Stimulated activated CD4-positive, alpha-beta T cell treated with anti-CD3 and anti-CD28 coated beads, Interleukin-4, amount 100 ng/mL, for 48 hours (primary cell): Measurements from ENCODE around the gene SVOP.
"Not testable (repeated sequence)": the region's sequence is repeated elsewhere in the genome, so short reads cannot be mapped to it uniquely, and the experiment has no call there.

Source experiments
- DNase-seq, 2 donors: peaks; one replicate each; pipeline ENCODE4 v3.0.0-alpha.2; 2020; ENCODE audit warnings: low read depth in 2 of 2

Gene SVOP, protein sequence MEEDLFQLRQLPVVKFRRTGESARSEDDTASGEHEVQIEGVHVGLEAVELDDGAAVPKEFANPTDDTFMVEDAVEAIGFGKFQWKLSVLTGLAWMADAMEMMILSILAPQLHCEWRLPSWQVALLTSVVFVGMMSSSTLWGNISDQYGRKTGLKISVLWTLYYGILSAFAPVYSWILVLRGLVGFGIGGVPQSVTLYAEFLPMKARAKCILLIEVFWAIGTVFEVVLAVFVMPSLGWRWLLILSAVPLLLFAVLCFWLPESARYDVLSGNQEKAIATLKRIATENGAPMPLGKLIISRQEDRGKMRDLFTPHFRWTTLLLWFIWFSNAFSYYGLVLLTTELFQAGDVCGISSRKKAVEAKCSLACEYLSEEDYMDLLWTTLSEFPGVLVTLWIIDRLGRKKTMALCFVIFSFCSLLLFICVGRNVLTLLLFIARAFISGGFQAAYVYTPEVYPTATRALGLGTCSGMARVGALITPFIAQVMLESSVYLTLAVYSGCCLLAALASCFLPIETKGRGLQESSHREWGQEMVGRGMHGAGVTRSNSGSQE

GRCh38 chr12:109020796-109021380 lies at the start of gene SVOP:
Gene SVOP, minus strand, starts transcription at chr12:109021068. Its CDS starts 200 bp downstream, at chr12:109020868.
- peak; percentile 20 to 21 for DNase-seq

- no peak for DNase-seq
Measured at GRCh38 chr12:109069307-109070271, 48.7 kb upstream of the SVOP start.

- DNase-seq = no peak
Measured at GRCh38 chr12:109065853-109066193, 45.0 kb upstream of the SVOP start.

GRCh38 chr12:109065154-109065852 lies 44.4 kb upstream of the SVOP start:
- DNase-seq = no peak

- no peak for DNase-seq
Measured at GRCh38 chr12:109064143-109064542, 43.3 kb upstream of the SVOP start.

- no peak for DNase-seq
Measured at GRCh38 chr12:109058773-109059172, 37.9 kb upstream of the SVOP start.

- DNase-seq = no peak
Measured at GRCh38 chr12:109057376-109057775, 36.5 kb upstream of the SVOP start.

DNA sequence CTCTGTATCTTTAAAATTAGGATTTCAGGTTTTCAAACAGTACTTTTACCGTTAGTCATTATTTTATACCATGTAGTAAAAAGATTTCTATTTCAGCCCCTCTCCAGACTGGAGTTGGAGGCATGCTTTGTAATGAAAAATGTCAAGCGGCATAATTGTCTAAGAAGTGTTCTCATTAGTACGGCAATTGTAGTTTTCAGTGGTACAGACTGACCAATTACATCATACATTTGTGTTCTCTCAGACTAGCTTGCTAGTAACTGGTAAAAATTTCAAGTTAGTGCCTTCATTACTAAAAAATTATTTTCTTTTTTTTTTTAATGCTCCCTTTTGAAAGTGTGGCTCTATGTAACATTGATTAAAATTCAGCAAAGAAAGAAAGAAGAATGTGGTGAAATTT lies 36.0 kb upstream of the SVOP start:
- no peak for DNase-seq

DNA sequence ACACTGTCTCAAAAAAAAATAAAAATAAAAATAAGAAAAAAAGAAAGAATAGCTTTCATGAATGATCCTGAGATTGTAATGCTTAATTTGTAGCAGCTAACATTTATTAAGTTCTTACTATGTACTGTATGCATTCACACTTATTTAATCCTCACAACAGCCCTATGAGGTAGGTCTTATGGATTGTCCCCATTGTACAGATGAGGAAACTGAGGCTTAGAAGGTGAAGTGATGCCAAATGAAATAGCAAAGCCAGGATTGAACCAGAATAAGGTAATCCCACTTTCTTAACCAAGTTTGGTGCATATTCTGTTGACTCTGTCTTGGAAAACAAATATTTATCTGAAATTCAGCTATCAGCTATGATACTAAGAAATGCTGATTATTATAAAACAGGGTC lies 33.7 kb upstream of the SVOP start:
- DNase-seq = no peak

- DNase-seq = peak in 1 of 2 donors; percentile 1
Measured at GRCh38 chr12:109054124-109054513, 33.3 kb upstream of the SVOP start.

- DNase-seq = peak; percentile 4 to 5
Measured at GRCh38 chr12:109053382-109054123, 32.7 kb upstream of the SVOP start.

GRCh38 chr12:109052414-109053323 lies 31.8 kb upstream of the SVOP start, which contains the start of gene USP30:
Gene USP30, plus strand, starts transcription at chr12:109052576. Its CDS starts 103 bp downstream, at chr12:109052679.
- DNase-seq = peak; percentile 75 to 78

DNA sequence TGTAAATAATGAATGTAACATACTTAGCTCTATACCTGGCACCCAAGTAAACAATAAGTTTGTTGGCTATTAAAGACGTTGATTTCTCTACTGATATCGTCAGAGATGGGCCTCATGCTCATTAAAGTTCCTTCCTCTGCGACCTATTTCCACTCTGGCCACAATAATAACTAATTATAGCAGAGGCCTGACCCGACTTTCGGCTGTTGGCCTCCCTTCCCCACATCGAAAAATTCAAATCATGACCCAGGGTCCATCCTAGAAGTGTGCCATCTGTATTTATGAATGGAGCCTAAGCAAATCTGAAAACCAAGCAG lies 31.2 kb upstream of the SVOP start:
- DNase-seq = no peak

DNA sequence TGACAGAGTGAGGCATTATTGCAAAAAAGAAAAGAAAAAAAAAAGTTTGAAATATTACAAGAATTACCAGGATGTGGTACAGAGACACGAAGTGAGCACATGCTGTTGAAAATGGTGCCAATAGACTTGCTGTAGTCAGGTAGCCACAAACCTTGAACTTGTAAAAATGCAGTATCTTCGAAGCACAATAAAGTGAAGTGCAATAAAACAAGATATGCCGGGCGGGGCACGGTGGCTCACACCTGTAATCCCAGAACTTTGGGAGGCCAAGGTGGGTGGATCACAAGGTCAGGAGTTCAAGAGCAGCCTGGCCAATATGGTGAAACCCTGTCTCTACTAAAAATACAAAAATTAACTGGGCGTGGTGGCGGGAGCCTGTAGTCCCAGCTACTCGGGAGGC lies 28.9 kb upstream of the SVOP start:
- DNase-seq = not testable (repeated sequence)

- DNase-seq = not testable (repeated sequence)
Measured at GRCh38 chr12:109048706-109049105, 27.8 kb upstream of the SVOP start.

DNA sequence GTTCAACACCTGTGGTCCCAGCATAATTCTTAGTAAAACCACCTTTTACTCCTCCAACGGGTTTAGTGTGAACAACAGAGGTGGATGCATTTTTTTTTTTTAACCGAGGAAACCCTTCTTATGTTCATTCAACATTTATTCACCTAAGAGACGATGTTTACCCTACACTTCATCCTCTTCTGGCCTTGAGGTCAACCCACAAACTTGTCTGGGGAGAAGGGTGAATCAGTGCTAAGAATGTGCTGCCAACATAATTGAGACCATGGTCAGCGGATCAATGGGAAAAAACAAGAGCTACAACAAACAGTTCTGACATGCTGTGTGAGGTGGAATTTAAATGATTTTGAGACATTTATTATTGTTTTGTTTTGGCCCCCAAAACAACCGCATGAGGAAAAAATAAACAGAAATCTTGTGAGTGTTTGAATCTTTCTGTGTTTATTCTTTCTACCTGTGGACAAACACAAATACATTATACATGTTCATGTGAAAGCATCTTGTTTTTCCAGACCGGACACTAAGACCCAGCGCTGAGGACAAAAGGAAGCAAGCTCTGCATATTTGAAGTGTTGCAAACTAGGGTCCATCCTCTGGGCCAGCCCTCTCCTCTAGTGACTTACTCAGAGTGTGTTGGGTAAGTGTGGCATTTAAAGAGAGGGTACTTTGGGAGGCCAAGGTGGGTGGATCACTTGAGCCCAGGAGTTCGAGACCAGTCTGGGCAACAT lies 26.4 kb upstream of the SVOP start:
- no peak for DNase-seq

- no peak for DNase-seq
Measured at GRCh38 chr12:109044241-109044640, 23.4 kb upstream of the SVOP start.

GRCh38 chr12:109036975-109037374 lies 16.1 kb upstream of the SVOP start:
- no peak for DNase-seq
